ENCODE data around the gene CFAP99.
"Not testable (repeated sequence)": the region's sequence is repeated elsewhere in the genome, so short reads cannot be mapped to it uniquely, and the experiment has no call there.

The CFAP99 gene

DNA sequence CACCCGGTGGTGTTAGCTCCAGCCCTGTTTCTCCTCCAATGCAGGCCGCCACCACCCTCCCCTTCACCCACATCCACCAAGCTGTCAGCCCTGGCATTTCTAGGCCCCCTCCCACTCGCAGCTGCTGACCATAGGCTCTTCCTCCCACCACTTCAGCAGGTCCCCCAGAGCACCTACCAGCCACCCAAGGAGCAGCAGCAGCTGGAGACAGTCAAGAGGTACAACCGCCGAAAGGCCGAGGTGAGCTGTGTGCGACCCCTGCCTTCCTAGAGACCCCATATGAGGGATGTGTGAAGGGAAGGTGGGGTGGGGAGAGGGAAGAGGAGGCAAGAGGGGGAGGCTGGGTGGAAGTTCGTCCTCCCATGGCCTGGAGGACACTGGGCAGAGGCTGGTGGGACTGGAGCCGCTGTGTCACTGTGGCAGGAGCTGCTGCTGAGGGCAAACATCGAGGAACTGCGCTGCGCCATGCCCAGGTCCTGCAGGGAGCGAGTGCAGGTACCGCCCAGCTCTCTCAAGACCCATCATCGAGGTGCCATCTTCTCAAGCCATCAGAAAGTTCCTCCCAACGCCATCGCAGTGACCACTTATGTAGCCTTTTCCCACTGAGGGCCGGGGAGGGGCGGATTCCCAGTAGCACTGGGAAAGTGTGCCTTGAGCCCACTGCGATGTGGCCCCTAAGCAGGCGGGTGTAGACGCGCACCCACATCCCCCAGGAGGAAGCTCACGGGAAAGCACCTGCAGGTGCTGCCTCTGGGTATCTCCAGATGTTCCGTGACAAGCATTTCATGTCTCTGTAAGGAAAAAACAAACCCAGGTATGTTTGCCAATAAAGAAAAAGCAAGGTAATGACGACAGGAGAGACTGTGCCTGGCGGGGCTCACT lies 31.0 kb downstream of the CFAP99 start:
- no peak for DNase-seq

- no peak for DNase-seq
Measured at GRCh38 chr4:2450394-2451035, 31.8 kb downstream of the CFAP99 start.

DNA sequence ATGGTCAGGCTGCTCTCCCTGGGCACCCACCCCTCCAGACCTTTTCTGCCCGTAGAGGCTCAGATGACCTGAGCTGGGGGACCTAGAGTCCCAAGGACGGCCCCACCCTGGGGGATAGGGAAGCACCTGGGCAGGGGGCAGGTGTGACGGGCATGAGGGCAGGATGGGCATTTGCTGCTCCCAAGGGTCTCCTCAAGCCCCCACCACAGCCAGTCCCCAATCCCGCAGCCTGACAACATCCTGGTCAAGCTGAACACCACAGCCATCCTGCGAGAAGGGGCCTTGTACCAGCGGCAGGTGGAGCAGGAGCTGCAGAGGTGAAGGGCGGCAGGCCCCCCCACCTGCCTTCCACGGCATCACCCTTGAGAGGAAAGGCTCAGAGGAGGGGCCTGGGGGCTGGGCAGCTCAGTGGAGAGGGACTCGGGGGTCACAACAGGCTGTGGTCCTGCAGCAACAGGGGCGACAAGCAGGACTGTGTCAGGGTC lies 32.3 kb downstream of the CFAP99 start:
- DNase-seq, result no peak

- DNase-seq, result no peak
Measured at GRCh38 chr4:2451821-2452785, 33.3 kb downstream of the CFAP99 start.

- no peak for DNase-seq
Measured at GRCh38 chr4:2457481-2458295, 38.9 kb downstream of the CFAP99 start.

- DNase-seq, result no peak
Measured at GRCh38 chr4:2458546-2459491, 40.1 kb downstream of the CFAP99 start.

DNA sequence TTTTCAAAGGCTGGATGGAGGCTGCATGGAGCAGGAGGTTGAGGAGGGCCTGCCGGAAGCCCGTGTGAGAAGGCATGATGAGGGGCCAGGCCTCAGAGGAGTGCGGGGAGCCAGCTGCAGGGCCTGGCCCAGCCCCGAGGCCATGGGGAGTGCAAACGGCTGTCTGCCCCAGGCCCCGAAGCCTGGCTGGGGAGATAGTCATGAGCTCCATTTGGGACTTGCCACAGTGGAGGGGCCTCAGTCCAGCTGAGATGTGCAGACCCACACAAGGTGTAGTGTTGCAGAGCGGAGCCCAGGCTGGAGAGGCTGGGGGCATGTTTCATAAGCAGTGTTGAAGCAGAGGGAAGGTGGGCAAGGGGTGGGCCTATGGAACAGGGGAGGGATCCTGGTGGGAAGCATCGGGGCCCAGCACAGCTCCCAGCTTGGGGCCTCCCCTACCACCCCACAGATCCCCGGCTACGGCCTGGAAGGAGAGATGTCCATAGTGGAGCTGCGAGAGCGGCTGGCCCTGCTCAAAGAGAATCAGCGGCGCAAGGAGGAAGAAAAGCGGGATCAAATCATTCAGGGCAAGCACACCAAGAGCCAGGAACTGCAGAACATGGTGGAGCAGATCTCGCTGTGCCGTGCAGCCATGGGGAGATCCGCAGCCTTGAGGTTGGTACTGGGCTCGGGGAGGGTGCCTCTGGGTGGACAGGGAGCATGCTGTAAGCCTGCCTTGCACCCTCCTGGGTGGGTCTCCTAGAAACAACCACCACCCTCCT lies 41.0 kb downstream of the CFAP99 start:
- no peak for DNase-seq

GRCh38 chr4:2461246-2461960 lies 42.6 kb downstream of the CFAP99 start:
- no peak for DNase-seq

DNA sequence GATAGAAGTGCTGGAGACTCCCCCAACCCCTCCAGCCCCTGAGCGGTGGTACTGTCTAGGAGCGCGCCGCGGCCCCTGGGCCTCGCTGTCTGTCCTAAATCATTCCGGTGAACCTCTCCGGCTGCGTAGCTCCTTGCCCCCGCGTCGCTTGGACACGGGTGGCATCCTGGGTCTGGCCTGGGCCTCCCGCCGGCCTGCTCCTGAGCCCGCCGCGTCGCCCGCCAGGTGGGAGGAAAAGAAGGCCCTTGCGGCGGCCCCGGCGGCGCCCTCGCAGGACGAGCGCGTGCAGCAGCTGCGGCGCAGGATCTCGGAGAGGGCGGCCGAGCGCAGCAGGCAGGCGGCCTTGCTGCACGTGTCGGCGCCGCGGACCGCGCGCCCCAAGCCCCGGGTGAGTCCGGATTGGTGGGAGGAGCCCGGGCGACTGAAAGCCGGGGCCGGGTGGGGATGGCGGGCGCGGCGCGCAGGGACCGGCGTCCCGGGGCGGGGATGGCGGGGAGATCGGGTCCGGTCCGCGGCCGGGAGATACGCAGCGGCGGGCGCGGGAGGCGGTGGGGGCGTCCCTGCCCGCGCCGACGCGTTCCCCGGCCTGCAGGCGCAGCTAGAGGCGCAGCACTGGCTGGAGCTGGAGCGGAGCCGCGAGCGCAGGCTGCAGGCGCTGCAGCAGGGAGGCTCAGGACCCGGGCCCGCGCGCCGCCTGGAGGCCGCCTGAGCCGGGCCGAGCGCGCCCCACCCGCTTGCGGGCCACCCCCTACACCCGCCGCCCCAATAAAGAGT lies 43.6 kb downstream of the CFAP99 start:
- peak; percentile 58 to 69 for DNase-seq

DNA sequence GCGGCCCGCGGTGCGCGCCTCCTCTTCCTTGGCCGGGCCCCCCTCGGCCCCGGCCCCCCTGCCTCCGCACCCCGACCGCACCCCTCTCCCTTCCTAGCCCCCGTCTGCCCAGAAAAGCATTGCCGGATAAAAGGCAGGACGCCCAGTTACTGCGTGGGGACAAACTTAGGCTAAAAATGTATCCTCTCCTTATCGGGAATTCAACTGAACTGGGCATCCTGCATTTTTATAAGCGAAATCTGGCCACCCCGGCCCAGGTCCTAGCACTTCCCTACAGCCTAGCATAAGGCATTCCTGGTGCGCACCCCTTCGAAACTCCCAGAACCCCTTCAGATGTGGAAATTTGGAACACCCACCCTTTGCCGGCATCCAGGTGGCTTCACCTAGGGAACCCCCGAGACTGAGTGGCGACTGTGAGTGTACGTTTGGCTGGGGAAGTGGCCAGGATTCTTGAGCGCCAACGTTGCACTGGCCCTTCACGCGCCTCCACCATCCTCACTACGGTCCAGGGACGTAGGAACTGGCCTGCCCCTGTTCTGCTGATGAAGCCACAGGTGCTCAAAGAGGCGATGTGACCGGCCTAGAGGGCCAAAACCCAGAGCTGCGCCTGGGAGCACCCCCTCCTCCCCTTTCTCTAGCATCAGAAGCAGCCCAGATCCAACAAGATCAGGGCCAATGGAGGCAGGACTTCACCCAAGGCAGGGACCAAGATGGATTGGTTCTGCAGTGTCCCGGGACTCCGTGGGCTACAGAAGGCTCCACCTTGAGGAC lies 44.4 kb downstream of the CFAP99 start:
- DNase-seq, result no peak

GRCh38 chr4:2465032-2465431 lies 46.3 kb downstream of the CFAP99 start:
- no peak for DNase-seq

DNA sequence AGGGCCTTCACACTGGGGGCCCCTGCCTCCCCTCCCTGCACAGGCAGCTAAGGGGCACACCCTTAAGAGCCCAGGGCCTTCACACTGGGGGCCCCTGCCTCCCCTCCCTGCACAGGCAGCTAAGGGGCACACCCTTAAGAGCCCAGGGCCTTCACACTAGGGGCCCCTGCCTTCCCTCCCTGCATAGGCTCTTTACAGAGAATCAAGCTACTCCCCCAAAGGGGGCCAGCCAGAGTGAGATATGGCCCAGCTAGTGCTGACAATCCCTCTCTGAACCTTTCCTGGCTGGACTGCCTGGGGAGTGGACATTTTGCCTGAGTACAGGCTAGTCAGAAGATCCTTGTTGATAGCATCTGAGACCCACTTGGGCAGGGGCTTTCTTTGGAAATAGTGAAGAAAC lies 46.8 kb downstream of the CFAP99 start:
- not testable (repeated sequence) for DNase-seq

DNA sequence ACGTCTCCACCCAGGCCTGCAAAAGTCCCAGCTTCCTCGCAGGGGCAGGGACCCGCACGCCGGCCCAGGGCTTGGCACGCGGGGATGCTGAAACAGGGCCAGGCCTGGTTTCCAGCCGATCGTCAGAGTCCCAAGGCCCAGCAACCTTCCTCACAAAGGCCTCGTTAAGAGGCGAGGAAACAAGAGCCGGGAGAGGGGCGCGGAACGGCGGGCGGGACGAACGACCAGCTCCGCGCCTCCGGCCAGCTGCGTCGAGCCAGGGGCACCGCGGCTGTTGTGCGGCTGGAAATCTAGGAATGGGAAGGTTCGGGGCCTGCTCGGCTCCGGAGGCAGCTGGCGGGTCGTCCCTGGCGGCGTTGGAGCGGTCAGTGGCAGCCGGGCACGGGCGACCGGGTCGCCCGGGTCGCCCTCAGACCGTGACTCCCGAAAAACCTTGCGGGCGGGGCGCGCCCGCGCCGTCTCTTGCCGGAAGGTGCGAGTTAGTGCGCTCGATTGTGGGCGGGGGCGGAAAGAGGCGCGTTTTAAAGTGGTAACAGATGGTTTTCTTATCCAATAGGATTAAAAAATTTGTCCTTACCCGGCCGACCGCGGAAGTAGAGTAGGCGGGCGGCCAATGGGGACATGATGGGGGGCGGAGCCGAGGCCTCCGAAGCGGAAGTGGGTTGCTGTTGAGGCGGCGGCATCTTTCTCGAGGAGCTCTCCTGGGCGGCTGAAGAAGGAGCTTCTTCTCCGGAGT lies 49.9 kb downstream of the CFAP99 start, which contains the start of gene RNF4:
RNF4 (plus strand) TSS at position 651 of the 736 bp plus-strand sequence. CDS start 21,388 bp downstream, outside the sequence.
- peak; percentile 94 to 96 for DNase-seq

DNA sequence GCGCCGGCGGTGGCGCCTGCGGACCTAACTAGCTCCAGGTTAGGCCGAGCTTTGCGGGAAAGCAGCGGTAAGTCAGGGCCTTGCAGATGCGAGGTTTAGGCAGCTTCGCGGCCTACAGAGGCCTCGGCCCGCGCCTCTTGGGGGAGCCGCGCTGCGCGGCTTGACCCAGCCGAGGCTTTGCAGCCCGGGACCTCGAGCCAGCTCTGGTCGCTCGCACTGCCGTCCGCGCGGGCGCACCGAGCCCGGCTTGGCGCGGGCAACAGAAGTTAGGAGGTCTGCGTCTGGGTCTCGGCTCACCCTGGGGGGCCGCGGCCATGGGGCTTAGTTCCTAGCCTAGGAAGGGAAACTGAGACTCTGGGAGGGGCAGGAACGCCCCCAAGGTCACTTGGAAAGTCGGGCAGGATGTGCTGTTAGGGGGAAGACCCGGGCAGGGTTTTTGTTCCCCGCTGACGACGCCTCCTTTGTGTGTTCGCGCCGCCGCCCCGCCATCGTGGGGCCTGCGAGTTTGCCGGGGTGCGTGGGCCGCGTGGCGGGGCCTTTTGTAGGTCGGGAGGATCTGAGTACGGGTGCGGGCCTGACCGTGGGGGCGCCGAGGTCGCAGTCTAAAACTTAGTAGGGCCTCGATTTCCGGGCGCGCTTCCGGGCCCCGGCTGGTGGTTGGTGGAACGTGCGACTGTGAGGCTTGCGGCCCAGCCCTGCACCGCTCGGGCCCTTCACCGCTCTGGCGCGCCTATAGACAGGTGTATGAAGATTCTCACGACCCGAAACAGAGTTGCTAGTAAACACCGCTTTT lies 50.6 kb downstream of the CFAP99 start:
- peak; percentile 62 to 76 for DNase-seq

- no peak for DNase-seq
Measured at GRCh38 chr4:2470791-2471190, 52.0 kb downstream of the CFAP99 start.

GRCh38 chr4:2472187-2472586 lies 53.4 kb downstream of the CFAP99 start:
- no peak for DNase-seq
